Thymus (tissue), 11 donors: Measurements from ENCODE around the gene PSMD3. TPM values are rescaled to one million over a fixed set of nuclear protein-coding genes. Genes with fewer than 3 reads are reported as not detected.

Experiments used
- DNase-seq, 9 donors: peaks; one replicate each; pipeline ENCODE4 v3.0.0-alpha.2; 2013; ENCODE audit warnings: low spot score in 9 of 9, low read depth in 6 of 9, missing footprints in 1 of 9
- H3K27ac ChIP-seq, 2 donors: one replicate each; pipeline ENCODE4 v1.5.1; 2013; ENCODE audit warnings: control low read depth in 1 of 2, low read depth in 1 of 2, low read length in 1 of 2, mild to moderate bottlenecking in 1 of 2, moderate library complexity in 1 of 2
- H3K27me3 ChIP-seq, 2 donors: one replicate each; pipeline ENCODE4 v1.5.1; 2013; ENCODE audit warnings: low read length in 1 of 2; ENCODE audit not compliant: control insufficient read depth in 2 of 2, insufficient read depth in 1 of 2
- H3K36me3 ChIP-seq, 2 donors: one replicate each; pipeline ENCODE4 v1.5.1; 2013; ENCODE audit warnings: low read length in 1 of 2, mild to moderate bottlenecking in 1 of 2, moderate library complexity in 1 of 2; ENCODE audit not compliant: control insufficient read depth in 2 of 2, insufficient read depth in 2 of 2
- H3K4me1 ChIP-seq, 2 donors: one replicate each; pipeline ENCODE4 v1.5.1; 2013; ENCODE audit warnings: low read length in 2 of 2; ENCODE audit not compliant: control insufficient read depth in 2 of 2, insufficient read depth in 2 of 2
- H3K4me3 ChIP-seq, 2 donors: one replicate each; pipeline ENCODE4 v1.5.1; 2013; ENCODE audit warnings: low read length in 2 of 2, control low read depth in 1 of 2, mild to moderate bottlenecking in 1 of 2
- H3K9me3 ChIP-seq, 2 donors: one replicate each; pipeline ENCODE4 v1.5.1; 2013; ENCODE audit warnings: low read length in 1 of 2, mild to moderate bottlenecking in 1 of 2; ENCODE audit not compliant: control insufficient read depth in 2 of 2, insufficient read depth in 1 of 2
- WGBS: extraction: QIAGEN DNeasy Blood & Tissue Kit; methylation state at CpG from one replicate; pipeline ENCODE4 v1.1.7; 2013; 5-methylcytosine and 5-hydroxymethylcytosine counted together
- polyA plus RNA-seq: library from polyadenylated mRNA; stranded (reverse); fragments of 200-250 nt; gene quantifications from one replicate; pipeline ENCODE4 v1.2.3, GENCODE V29; 2013
- total RNA-seq: library from RNA; stranded (reverse); fragments of 120-200 nt; gene quantifications from one replicate; pipeline ENCODE4 v1.2.4, GENCODE V29; 2013
- donor health status: healthy.

The PSMD3 gene
- total and polyA plus RNA-seq, 2 donors: 48.1 to 71.8 TPM

DNA sequence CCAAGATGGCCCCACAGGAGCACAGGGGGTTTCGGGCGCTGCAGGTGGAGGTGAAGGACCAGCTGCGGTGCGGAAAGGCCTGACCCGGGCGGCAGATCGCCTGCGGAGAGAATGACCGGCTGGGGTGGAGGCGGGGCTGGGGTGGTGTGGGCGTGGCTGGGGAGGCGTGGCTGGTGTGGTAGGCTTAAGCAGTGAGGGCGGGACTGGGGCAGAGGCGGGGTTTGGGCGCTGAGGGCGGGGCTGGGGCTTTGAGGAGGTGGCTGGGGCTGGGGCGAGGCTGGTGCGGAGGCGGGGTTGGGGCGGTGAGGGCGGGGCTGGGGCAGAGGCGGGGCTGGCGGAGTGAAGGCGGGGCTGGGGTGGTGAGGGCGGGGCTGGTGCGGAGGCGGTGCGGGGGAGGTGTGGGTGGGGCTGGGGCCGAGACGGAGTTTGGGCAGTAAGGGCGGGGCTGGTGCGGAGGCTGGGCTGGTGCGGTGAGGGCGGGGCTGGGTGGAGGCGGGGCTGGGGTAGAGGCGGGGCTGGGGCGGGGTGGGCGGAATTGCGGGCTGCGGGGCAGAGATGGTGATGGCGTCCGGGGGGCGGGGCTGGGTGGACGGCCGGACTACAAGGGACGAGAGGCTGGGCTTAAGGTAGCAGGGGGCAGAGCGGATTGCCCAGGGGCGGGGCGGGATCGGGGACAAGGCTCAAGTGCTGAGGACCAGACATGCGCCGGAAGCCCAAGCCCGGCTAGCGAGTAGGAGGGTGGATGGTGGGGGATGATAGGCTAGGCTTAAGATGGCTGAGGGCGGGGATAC is 27.7 kb upstream of the PSMD3 start:
- H3K4me1 ChIP-seq: peaks cover 5 to 33% of the 10 kb centered on the region in 2 donors
- DNase-seq: peak in 8 of 9 donors; percentile 65 to 92 (median 86)
- peak overlapping the region; percentile 63 to 69 for H3K4me3 ChIP-seq
- no peaks in the 10 kb centered on the region for H3K36me3 ChIP-seq
- peak overlapping the region; percentile 14 to 69 for H3K27ac ChIP-seq
- no peaks in the 10 kb centered on the region for H3K27me3 ChIP-seq
- peaks cover 0 to 2% of the 10 kb centered on the region in 2 donors for H3K9me3 ChIP-seq
- WGBS: 1% methylated on average over 55 of the region's 55 CpGs

DNA sequence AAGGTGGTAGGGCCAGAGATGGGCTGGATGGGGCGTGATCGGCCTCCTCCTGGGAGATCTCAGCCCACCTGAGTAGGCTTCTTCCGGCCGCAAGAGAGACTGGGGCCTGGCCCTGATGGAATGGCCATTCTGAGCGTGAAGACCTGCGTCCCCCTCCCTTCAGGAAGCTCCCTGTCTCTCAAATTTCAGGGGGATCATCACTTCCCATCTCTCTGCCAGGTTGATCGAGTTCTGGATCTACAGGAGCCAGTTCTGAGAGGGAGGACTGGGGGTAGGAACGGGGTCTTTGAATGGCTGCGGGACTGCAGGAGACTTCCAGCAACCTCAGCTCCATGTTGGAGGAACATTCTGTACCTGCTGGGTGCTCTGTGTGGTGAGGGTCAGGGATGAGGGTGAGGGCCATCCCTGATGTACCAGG is 27.1 kb upstream of the PSMD3 start:
- no peaks in the 10 kb centered on the region for H3K36me3 ChIP-seq
- H3K4me3 ChIP-seq: peak overlapping the region; percentile 63 to 69
- no peaks in the 10 kb centered on the region for H3K9me3 ChIP-seq
- no peaks in the 10 kb centered on the region for H3K27me3 ChIP-seq
- H3K27ac ChIP-seq: peak overlapping the region; percentile 14 to 59
- peaks cover 4 to 27% of the 10 kb centered on the region in 2 donors for H3K4me1 ChIP-seq
- no peak for DNase-seq
- WGBS: 49% methylated on average over 9 of the region's 9 CpGs

DNA sequence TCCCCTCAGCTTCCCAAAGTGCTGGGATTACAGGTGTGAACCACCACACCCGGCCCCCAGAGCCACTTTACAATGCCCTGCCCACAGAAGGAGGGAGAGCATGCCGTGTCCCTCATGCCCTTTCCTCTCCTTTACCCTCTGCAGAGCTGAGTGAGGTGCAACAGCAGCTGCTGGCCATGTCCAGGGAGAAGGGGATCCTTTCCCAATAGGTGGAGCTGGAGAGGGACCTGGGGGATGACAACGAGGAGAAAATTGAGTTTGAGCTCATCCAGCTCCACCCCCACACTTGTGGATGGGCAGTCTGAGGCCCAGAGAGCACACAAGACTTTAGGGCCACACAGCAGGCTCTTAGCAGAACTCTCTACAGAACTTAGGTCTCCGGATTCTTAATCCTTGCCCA is 25.7 kb upstream of the PSMD3 start:
- Histone ChIP-seq H3K9me3 (no peaks in the 10 kb centered on the region), H3K4me1 (peaks cover 4 to 29% of the 10 kb centered on the region in 2 donors), H3K27ac (no peak overlapping the region), H3K36me3 (no peaks in the 10 kb centered on the region), H3K4me3 (no peak overlapping the region), H3K27me3 (no peaks in the 10 kb centered on the region)
- no peak for DNase-seq
- 78% methylated on average over 4 of the region's 4 CpGs for WGBS

DNA sequence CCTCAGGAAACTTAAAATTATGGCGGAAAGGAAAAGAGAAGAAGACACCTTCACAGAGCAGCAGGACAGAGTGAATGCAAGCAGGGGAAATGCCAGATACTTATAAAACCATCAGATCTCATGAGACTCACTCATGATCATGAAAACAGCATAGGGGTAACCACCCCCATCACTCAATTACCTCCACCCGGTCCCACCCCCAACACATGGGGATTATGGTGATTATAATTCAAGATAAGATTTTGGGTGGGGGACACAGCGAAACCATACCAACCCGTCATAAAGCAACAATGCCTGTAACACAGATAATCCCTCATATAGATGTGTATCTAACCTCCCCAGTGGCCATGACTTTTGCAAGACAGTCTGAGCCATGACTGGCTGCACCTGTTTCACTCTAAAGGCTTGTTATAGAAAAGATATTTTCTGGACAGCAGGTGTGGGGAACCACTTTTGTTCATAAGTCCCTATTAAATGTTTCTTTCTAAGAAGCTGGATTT is 24.8 kb upstream of the PSMD3 start:
- no peaks in the 10 kb centered on the region for H3K9me3 ChIP-seq
- H3K27me3 ChIP-seq: no peaks in the 10 kb centered on the region
- H3K27ac ChIP-seq: no peak overlapping the region
- no peak for DNase-seq
- H3K4me3 ChIP-seq: no peak overlapping the region
- H3K4me1 ChIP-seq: peaks cover 4 to 22% of the 10 kb centered on the region in 2 donors
- no peaks in the 10 kb centered on the region for H3K36me3 ChIP-seq
- WGBS: 86% methylated on average over 4 of the region's 4 CpGs

DNA sequence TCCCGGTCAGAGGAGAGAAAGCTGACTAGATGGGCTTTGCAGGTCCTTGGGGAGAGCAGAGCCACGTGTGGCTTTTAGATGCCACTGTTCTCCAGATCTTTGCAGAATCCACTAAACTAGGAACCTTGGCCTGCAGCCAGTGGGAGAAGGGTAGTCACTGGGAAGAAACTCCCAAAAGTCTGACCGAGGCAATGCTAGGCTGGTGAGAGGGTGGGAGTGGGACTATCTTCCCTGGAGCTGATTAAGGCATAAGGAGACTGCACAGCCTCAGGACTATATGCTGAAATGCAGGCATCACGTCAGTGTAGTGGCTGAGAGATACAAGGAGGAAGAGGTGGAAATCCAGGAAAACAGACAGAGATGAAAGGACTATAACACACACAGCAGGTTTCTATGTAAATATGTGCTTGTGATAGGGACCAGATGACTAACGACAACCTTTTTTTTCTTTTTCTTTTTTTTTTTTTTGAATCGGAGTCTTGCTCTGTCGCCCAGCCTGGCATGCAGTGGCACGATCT is 20.0 kb upstream of the PSMD3 start:
- Histone ChIP-seq H3K27me3 (peaks cover 0 to 2% of the 10 kb centered on the region in 2 donors), H3K9me3 (no peaks in the 10 kb centered on the region), H3K4me3 (no peak overlapping the region), H3K36me3 (no peaks in the 10 kb centered on the region), H3K4me1 (peaks cover 2 to 28% of the 10 kb centered on the region in 2 donors), H3K27ac (no peak overlapping the region)
- no peak for DNase-seq
- 94% methylated on average over 8 of the region's 8 CpGs for WGBS

DNA sequence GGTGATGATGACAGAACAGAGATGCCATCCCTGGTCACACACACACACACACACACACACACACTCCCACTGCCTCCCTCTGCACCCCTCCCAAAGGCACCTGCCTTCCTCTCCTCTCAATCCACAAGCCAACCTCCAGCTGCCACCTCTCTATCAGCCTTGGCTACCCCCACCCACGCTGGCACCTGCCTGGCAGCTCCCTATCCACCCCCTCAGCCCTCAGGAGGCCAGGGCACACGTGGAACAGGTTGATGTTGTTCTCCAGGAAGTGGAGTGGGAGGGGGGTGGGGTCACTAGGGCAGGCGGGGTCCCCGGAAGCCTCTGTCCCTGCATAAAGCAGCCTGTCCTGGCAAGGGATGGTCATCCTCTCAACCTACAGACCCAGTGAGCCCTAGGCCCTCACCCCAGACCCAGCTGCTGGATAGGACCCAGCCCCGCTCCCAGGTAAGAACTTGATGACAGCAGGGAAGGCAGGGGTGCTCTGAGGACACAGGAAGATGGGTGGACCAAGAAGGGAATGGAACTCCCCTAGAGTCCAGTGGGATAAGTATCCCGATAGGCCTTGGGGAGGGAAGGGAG is 17.9 kb upstream of the PSMD3 start, which contains the start of gene GSDMA:
Gene GSDMA, plus strand, starts transcription at position 363 of the 579 bp plus-strand sequence. CDS start 2,684 bp downstream, outside the sequence.
- no peaks in the 10 kb centered on the region for H3K9me3 ChIP-seq
- no peak within 1 kb of the TSS for H3K27ac ChIP-seq
- H3K4me3 ChIP-seq: no peak within 1 kb of the TSS
- H3K4me1 ChIP-seq: peaks cover 2 to 28% of the 10 kb centered on the region in 2 donors
- 71% methylated on average over 6 of the region's 6 CpGs for WGBS
- H3K36me3 ChIP-seq: no peaks in the 10 kb centered on the region
- DNase-seq: no peak
- peaks cover 0 to 2% of the 10 kb centered on the region in 2 donors for H3K27me3 ChIP-seq

DNA sequence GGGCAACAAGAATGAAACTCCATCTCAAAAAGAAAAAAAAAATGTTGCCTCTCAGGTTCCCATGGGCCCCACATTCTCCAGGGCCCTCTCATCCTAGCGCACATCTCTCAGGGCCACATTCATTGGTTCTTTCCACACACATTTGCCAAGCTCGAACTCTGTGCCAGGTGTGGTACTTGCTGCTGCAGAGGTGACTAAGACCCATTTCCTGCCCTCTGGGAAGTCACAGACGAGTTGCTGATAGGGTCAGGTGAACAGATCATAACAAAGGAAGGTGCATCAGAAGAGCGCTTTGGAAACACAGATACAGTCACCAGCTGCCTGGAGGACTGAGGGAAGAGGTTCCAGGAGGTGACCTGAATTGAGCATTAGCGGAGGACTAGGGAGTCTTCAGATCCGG is 16.8 kb upstream of the PSMD3 start:
- H3K4me1 ChIP-seq: peaks cover 2 to 26% of the 10 kb centered on the region in 2 donors
- no peaks in the 10 kb centered on the region for H3K36me3 ChIP-seq
- no peak overlapping the region for H3K27ac ChIP-seq
- 77% methylated on average over 6 of the region's 6 CpGs for WGBS
- H3K4me3 ChIP-seq: no peak overlapping the region
- peaks cover 0 to 2% of the 10 kb centered on the region in 2 donors for H3K27me3 ChIP-seq
- H3K9me3 ChIP-seq: no peaks in the 10 kb centered on the region
- peak in 1 of 9 donors; percentile 41 for DNase-seq

DNA sequence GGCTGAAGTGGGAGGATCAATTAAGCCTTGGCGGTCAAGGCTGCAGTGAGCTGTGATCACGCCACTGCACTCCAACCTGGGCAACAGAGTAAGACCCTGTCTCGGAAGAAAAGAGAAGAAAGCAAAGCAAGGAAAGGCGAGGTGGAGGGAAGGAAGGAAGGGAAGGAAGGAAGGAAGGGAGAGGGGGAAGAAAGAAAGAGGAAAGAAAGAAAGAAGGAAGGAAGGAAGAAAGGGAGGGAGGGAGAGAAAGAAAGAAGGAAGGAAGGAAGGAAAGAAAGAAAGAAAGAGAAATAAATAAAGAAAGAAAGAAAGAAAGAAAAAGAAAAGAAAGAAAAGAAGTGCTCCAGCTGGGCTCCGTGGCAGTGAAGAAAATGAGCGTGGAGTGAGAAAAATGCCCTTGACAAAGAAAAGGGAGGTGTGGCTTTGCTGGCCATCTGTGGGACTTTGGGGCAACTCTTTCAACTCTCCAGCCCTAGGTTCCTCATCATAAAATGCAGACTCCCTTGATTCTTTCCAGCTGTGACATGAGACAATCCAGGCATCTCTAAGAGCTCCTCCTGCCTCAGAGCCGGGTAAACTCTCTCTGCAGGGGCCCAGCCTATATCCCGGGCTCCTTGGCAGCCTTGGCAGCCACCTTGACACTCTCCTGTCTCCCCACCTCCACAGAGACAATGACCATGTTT is 15.4 kb upstream of the PSMD3 start:
- H3K4me3 ChIP-seq: no peak overlapping the region
- H3K4me1 ChIP-seq: peaks cover 2 to 19% of the 10 kb centered on the region in 2 donors
- DNase-seq: no peak
- peaks cover 0 to 10% of the 10 kb centered on the region in 2 donors for H3K27me3 ChIP-seq
- no peaks in the 10 kb centered on the region for H3K9me3 ChIP-seq
- 91% methylated on average over 8 of the region's 8 CpGs for WGBS
- no peaks in the 10 kb centered on the region for H3K36me3 ChIP-seq
- no peak overlapping the region for H3K27ac ChIP-seq
